NB4 (cell line): ENCODE results near the gene LAMA5.
A peak's percentile ranks its signal among the peaks of the same experiment; 100 is the strongest.

Source experiments
- DNase-seq: peaks from one replicate; pipeline ENCODE4 v3.0.0; 2010; ENCODE audit warnings: low read depth
- H3K4me3 ChIP-seq: one replicate; pipeline ENCODE4 v1.5.1; 2011; ENCODE audit warnings: mild to moderate bottlenecking, low read depth, low read length, moderate library complexity
- MYC ChIP-seq: IDR thresholded peaks from 2 replicates; pipeline ENCODE4 v1.6.1; 2011; ENCODE audit warnings: low read depth, low read length
- POLR2A ChIP-seq: IDR thresholded peaks from 2 replicates; pipeline ENCODE4 v1.6.1; 2011; ENCODE audit warnings: mild to moderate bottlenecking; ENCODE audit not compliant: insufficient read length; ENCODE audit errors: extremely low read depth
- TF ChIP-seq, protein P1 (sequence below): IDR thresholded peaks from one replicate; pipeline ENCODE4 v1.5.1; 2012; ENCODE audit warnings: low read depth, low read length
- TF ChIP-seq, protein P2 (sequence below): IDR thresholded peaks from 2 replicates; pipeline ENCODE4 v1.6.1; 2011; ENCODE audit warnings: low read depth, low read length

LAMA5 gene

DNA sequence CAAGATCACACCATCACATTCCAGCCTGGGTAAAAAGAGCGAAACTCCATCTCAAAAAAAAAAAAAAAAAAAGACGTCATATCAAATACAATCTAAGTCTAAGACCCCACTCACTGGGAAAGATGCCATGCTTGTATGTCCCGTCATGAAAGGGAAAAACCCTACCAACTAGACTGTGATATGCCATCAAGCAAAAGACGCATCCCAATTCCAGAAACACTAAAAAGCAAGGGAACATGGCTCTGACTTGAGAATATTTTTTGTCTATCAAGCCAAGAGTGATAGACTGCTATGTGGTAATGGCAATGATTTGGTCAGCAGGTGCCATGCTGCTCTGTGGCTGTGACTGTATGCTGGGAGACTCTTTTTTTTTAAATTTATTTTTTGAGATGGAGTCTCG lies 23.0 kb downstream of the LAMA5 start:
- H3K4me3 ChIP-seq: no peak overlapping the region
- TF ChIP-seq, protein P1, sequence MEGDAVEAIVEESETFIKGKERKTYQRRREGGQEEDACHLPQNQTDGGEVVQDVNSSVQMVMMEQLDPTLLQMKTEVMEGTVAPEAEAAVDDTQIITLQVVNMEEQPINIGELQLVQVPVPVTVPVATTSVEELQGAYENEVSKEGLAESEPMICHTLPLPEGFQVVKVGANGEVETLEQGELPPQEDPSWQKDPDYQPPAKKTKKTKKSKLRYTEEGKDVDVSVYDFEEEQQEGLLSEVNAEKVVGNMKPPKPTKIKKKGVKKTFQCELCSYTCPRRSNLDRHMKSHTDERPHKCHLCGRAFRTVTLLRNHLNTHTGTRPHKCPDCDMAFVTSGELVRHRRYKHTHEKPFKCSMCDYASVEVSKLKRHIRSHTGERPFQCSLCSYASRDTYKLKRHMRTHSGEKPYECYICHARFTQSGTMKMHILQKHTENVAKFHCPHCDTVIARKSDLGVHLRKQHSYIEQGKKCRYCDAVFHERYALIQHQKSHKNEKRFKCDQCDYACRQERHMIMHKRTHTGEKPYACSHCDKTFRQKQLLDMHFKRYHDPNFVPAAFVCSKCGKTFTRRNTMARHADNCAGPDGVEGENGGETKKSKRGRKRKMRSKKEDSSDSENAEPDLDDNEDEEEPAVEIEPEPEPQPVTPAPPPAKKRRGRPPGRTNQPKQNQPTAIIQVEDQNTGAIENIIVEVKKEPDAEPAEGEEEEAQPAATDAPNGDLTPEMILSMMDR: no peak
- TF ChIP-seq POLR2A (no peak), MYC (no peak)
- TF ChIP-seq, protein P2, sequence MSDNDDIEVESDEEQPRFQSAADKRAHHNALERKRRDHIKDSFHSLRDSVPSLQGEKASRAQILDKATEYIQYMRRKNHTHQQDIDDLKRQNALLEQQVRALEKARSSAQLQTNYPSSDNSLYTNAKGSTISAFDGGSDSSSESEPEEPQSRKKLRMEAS: no peak
- no peak for DNase-seq

DNA sequence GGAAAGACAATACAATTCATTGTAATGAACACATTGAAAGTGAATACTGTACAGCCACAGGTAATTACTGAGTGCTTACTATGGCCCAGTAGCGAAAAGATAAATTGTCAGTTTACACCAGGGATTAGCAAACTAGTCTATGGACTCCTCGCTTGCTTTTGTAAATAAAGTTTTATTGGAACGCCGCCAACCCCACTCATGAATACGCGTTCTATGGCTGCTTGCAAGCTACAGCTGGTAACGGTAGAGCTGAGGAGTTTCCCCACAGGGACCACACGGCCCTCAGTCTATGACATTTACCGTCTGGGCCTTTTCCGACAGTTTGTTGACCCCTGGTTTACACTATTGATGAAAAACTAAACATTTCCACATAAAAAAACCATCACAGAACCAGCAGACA lies 24.2 kb downstream of the LAMA5 start:
- TF ChIP-seq POLR2A: no peak
- TF ChIP-seq MYC: no peak
- TF ChIP-seq, protein P2: no peak
- TF ChIP-seq, protein P1: no peak
- DNase-seq: no peak
- H3K4me3 ChIP-seq: no peak overlapping the region

DNA sequence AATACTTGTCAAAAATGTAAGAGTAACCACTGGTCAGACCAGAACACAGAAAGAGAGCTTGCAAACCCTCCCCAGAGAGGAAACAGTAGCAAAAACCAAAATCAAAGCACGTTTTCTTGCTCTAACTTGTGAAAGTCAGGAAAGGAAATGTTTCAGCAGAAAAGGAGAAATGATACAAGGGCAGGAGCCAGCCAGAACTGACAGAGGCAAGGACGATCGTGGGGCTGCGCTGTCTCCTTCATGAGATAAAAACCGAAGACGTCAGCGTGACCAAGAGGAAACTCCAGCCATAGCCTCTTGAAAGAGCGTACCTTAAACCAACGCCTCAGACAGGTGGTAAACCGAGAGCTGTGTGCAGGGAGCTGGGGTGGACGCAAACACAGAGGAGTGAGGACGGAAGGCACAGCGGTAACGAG lies 27.5 kb downstream of the LAMA5 start:
- no peak overlapping the region for H3K4me3 ChIP-seq
- DNase-seq: peak; percentile 36
- TF ChIP-seq, protein P1: no peak
- TF ChIP-seq, protein P2: no peak
- TF ChIP-seq MYC (no peak), POLR2A (no peak)

DNA sequence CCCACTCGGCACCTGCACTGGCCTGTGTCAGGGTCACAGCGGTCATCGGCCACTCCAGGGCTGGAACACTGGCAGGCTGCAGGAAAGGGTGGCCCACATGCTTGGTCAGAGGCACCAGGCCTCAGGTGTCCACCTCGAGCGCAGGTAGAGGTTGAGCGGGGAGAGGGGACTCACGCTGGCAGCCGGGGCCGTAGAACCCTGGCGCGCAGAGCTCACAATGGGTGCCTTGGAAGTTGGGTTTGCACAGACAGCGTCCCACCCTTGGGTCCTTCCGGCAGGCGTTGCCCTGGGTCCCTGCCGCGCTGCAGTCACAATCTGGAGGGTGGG lies 28.9 kb downstream of the LAMA5 start:
- TF ChIP-seq, protein P2: no peak
- no peak for DNase-seq
- H3K4me3 ChIP-seq: no peak overlapping the region

DNA sequence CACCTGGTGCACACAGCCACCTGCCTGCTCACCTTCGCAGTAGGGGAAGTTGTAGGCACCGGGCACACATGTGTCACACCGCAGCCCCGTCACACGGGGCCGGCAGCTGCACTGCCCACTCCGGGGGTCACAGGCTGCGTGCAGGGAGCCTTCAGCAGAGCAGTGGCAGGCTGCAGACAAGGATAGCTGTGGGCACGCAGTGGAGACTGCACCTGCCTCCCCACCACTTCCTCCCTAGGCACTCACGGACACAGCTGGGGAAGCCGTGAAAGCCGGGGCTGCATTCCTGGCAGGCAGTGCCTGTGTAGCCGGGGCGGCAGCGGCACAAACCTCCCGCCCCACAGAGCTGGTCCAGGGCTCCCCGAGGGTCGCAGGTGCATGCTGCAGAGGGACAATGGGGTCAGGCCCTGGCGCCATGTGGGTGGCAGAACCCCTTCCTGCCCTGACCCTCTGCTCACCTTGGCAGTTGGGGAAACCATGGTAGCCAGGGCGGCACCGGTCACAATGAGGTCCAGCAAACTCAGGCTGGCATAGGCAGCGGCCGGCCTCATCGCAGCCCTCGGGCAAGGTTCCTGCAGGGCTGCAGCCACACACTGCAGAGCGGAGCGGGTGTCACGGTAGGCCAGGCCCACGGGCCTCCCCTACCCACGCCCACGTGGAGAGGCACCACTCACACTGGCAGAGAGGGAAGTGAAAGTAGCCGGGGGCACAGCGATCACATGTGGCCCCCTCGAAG lies 29.4 kb downstream of the LAMA5 start:
- no peak for TF ChIP-seq POLR2A
- TF ChIP-seq, protein P1: no peak
- TF ChIP-seq, protein P2: no peak
- no peak for TF ChIP-seq MYC
- no peak for DNase-seq
- no peak overlapping the region for H3K4me3 ChIP-seq

DNA sequence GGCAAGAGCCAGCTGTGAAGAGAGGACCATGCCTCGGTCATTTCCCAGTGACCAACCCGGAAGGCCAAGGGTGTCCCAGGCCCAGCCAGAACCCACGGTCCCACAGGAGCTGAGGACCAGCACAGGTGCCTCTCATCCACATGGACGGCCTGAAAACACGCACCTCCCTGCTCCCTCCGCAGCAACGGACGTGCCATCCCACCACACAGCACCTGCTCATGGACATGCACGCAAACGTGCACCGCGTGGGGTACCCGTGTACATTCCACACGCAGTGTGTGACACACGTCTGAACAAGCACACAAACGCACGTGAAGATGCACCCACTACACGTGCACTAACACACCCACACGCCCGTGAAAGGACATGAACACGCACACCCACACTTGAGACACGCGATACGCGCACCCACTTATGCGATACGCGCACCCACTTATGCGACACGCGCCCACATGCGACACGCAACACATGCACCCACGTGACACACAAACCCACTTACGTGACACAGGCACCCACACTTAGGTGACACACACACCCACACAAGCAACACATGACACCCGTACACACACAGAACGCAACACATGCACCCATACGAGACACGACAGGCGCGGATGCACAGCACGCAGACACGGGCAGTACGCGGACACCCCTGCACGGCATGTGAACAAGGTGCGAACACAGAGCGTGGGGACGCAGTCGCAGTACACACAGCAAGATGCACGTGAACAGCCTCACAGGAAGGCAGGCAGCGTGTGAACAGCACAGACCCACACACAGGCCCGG lies 30.1 kb downstream of the LAMA5 start:
- no peak overlapping the region for H3K4me3 ChIP-seq
- no peak for DNase-seq
- TF ChIP-seq, protein P1: no peak
- TF ChIP-seq POLR2A: no peak
- TF ChIP-seq, protein P2: no peak
- TF ChIP-seq MYC: no peak
